Stimulated activated CD4-positive, alpha-beta T cell treated with anti-CD3 and anti-CD28 coated beads, TNF-alpha, amount 100 ng/mL, for 4 hours (primary cell): ENCODE results near the gene ARID1B.

ENCODE experiments used
- DNase-seq, 3 experiments: peaks; one replicate each; pipeline ENCODE4 v3.0.0-alpha.2; 2020; ENCODE audit warnings: low read depth in 3 of 3

The ARID1B gene

DNA sequence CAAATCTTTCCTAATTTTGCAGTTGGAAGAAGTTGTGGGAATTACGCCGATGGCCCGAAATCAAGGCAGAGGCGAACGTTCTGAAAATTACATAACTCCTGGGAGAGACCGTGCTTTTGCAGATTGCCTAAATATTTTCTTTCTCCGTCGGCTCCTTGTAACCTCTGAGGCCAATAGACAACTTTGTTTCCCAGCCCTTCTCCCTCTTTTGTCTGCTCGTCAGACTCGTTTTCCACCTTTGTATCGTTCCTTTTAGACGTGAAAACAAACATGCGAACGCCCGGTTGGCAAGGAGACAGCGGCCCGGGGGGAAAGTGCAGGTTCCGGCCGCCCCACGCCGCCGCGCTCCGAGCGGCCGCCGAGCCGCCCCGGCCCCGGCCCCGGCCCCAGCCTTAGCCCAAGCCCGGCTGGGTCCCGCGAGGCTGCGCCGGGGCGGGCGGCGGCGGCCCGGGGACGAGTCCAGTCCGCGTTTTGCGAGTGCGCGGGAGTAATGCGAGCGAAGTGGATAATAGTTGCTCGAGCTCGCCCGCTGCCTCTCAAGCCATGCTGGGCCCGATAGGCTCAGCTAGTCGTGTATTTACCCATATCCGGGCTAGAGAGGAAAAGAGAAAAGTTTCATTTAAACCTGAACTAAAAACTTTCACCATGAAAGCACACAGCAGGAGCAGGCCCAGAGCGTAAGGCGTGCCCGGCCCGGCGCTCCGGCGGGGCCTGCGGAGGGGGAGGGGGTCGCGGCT lies at the start of gene ARID1B:
ARID1B (plus strand) TSS at position 539 of the 737 bp plus-strand sequence. CDS start 303 bp downstream, outside the sequence.
- DNase-seq, result peak; percentile 63 to 67 (median 64)

DNA sequence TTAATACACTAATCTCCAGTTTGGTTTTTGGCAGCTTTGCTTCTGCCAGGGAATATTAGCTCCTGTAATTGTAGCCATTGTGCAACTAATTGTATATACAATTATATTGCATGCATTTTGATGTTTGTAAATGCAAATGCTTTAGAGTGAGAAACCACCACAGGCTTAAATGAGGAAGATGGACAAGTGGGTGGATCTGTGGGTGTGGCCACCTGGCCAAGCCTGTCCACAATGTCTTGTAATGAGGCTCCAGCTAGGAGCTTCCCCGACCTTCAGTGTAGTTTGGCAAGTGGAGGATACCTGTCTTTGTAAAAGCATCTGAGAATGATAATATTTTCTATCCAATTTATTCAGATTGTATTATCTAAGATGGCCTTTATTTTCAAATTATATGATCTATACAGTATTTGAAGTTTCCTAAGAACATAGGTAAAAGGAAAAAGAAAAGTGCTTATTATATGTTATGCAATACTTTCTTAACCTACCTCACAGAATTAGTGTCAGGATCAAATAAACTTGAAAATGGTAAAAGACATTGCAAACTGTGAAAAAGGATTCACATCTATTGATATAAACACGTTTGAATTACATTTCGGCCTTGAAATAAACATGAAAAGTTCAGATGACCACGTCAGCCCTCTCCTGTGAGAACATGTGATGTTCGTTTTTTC lies 49.3 kb upstream of the ARID1B start:
- DNase-seq, result no peak

DNA sequence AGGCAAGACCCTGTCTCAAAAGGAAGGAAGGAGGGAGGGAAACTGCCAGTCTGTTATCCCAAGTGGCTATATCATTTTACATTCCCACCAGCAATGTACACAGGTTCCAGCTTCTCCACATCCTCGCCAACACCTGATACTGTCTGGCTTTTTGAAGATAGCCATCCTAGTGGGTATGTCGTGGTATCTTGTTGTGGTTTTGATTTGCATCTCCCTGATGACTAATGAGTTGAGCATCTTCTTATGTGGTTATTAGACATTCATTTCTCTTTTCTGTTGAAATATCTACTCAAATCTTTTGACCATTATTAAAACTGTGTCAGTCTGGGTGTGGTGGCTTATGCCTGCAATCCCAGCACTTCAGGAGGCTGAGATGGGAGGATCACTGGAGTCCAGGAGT lies 47.9 kb upstream of the ARID1B start:
- DNase-seq, result no peak

DNA sequence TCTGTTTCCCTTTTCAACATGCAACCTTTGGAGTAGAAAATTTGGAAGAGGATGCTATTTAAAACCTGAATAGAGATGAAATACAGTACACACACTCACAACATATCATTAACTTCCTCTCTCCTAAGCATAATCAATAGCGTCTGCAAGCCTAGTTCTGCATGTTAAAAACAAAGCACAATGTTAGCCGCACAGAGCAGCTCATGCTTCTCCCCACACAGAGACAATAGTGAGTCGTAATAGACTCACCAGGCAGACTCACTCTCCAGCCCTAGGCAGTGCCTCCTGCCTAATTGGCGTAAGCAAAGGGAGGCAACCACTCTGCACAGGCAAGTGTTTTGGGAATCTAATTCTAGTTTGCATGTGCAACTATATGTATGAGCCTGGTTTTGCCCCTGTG lies 45.8 kb upstream of the ARID1B start:
- DNase-seq, result no peak

DNA sequence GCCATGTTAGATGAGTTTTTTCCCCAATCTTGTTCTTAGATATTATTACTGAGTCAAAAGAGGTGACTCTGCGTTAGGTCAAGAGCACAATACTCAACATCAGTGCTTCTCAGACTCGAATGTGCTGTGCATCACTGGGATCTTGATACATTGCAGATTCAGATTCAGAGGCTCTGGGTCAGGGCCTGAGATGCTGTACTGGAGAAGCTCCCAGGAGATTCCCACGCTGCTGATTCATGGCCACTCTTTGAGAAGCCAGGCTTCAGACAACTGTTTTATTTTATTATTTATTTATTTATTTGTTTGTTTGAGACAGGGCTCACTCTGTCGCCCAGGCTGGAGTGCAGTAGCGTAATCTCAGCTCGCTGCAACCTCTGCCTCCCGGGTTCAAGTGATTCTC lies 41.4 kb upstream of the ARID1B start:
- no peak for DNase-seq

DNA sequence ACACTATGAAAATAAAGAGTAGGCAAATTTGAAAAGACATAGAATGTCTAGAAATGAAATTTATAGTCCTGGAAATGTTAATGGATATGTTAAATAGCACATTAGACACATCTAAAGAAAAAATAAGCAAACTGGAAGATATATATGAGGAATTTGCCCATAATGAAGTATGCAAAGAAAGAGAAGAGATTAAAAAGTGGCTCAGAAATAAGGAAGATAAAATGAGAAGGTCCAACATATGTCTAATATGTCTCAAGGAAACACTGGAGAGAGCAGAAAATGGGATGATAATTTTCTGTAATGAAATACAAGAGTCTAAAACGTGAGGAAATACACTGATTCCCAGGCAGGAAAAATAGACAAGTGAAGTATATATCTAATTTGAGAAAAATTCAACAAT lies 36.6 kb upstream of the ARID1B start:
- no peak for DNase-seq

DNA sequence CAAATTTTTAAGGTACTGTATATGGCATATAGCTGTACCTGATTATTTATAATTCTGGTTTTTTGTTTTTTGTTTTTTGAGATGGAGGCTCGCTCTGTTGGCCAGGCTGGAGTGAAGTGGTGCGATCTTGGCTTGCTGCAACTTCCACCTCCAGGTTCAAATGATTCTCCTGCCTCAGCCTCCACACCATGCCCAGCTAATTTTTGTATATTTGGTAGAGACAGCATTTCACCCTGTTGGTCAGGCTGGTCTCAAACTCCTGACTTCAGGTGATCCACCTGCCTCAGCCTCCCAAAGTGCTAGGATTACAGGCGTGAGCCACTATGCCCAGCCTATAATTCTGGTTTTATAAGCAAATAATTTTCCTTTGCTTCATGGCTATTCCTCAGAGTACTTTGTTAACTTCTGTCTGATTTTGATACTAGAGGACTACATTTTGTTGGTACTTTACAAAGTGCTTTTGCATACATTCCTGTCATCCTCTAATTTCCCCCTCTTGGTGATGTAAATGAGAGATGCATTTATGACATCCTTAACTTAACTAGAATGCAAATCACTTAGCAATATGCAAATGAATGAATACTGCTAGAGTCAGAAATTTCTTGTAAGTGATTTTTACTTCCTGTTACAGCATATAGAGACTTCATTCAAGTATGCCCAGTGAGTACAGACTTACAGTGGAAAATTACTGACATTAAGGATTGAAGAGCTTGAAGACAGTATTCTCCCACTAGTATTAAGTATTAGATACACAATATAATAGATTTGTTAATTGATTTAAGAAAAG lies 35.7 kb upstream of the ARID1B start:
- DNase-seq, result no peak

DNA sequence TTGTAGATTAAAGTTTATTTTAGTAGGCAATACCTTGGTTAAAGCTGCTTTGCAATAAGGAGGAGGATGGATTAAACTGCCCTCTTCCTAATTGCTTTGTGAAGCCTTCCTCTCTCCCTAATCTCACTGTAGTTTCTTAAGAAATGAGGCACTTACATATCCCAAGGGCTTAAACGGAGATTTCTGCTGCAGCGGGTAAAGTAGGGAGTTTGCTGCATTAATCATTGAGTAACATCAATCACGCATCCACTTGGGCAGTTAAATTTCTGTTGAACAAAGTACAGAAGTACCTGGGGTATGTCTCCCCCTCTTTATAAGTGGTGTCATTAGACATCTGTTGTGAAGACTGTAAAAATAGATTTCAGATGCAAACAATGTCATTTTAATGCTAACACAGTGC lies 29.5 kb upstream of the ARID1B start:
- no peak for DNase-seq

DNA sequence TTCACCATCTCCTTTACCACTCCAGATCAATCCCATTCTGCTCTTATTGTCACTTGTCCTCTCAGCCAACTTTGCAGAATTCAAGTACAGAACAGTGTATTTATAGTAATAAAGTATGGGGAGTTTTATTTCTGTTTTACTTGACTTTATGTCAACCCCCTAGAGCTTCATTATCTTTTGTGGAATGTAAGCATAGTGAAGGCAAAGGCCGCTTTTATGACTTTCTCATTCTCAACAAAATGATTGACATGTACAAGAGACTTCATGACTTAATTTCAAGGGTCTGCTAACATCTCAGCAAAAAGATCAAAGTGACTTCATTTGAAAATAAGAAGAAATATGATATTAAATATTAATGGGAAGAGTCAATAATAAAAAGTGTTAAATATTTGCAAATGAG lies 28.7 kb upstream of the ARID1B start:
- DNase-seq, result no peak

DNA sequence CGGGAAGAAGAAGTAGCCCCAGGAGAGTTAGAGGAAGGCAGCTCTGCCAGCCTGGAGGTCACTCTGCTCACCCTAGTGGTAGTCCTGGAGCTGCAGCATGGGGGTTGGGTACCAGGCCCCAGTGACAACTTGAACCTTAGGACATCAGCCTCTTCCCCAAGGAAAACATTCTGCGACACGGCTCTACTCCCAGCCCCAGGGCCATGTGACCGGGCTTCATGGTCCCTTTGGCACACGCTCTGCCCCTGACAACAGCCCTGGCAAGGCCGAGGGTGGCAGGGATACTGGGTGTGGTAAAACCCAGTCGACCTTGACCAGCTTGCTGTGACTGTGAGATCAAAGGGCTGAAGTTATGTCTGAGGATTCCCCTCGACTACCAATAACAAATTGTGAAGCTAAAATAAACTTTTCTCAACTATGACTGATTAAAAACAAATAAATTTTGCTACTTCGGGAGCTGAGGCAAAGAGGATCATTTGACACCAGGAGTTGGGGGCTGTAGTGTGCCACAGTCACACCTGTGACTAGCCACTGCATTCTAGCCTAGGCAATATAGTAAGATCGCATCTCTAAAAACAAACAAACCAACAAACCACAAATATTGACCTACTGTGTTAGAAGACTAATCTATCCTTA lies 24.4 kb upstream of the ARID1B start:
- no peak for DNase-seq

DNA sequence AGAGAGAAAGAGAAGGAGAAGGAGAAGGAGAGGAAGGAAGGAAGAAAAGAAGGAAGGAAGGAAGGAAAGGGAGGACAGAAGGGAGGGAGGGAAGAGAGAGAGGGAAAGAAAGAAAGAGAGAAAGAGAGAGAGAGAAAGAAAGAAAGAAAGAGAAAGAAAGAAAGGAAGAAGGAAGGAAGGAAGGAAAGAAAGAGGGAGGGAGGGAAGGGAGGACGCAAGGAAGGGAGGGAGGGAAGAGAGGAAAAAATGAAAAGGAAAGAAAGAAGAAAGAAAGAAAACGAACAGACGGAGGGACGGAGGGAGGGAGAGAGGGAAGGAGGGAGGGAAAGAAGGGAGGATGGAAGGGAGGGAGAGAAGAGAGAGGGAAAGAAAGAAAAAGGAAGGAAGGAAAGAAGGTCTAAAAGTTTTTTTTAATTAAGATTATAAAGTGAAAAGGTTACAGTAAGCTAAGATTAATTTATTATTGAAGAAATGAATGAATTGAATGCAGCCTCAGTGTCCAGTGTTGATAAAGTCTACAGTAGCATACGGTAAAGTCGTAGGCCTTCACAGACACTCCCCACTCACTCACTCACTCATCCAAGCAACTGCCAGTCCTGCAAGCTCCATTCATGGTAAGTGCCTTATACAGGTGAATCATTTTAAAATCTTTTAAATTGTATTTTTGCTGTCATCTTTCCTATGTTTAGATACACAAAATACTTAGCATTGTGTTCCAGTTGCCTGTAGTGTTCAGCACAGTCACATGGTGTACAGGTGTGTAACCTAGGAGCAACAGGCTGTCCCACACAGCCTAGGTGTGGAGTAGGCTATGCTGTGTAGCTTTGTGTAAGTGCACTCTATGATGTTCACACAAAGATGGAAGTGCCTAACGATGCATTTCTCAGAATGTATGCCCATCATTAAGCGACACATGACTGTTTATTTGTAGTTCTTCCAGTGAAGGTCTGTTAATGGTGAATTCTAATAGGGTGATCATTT lies 20.3 kb upstream of the ARID1B start:
- no peak for DNase-seq

DNA sequence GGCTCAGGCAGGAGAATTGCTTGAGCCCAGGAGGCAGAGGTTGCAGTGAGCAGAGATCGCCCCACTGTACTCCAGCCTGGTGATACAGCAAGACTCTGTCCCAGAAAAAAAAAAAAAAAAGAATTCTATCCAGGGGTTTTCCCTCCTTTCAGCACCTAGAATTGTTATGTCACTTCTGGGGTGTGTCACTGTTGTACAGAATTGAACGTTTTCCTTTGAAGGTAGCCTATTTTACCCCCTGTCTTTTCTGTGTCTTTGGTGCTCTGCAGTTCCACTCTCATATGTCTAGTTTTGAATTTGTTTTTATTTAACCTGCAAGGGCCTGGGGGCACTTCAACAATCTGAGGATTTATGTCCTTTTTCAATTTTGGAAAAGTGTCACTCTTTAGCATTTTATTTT lies 19.3 kb upstream of the ARID1B start:
- no peak for DNase-seq

DNA sequence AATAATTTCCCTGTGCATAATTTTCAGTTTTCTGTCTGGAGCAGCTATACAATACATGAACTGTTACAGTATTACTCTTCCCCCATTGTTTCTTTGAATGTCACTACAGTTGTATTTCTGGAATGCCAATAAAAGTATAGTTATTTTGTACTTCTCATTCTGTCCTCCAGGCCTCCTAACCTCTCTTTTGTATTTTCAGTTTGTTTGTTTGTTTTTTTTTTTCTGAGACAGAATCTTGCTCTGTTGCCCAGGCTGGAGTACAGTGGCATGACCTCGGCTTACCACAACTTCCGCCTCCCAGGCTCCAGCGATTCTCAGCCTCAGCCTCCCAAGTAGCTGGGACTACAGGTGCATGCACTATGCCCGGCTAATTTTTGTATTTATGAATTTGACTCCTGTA lies 16.8 kb upstream of the ARID1B start:
- no peak for DNase-seq

DNA sequence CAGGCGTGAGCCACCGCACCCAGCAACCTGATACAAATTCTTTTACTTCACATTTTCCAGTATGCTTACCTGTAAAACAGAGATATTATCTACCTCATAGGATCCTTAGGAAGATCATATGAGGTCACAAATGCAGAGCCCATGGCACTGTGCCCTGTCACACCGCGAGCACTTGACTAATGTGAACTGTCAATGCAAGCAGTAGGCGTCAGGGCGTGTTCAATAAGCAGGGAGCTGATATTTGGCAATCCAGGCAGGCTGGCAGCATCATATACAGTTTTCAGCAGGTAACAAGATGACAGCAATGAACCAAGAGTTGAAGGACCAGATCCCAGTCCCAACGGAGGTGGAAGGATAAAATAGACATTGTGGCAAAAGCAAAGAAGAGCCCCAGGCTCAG lies 14.6 kb upstream of the ARID1B start:
- no peak for DNase-seq

DNA sequence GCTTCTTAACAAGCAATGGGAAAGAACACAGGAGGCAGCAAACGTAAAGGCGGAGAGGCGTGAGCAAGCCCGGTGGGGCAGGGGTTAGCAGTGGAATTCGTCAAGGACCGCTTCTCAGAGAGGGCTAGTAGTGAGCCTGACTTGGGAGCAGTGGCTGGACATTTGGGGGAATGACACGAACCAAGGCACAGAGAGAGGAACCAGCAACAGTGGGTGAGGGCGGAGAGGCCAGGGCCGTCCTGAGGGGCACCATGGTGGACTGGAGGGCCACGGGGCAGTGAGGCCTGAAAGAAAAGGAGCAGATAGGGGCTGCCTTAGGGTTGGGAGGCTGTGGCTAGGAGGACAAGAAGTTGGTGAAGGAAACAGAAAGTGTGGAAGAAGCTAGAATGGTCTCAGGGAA lies 12.1 kb upstream of the ARID1B start:
- no peak for DNase-seq

DNA sequence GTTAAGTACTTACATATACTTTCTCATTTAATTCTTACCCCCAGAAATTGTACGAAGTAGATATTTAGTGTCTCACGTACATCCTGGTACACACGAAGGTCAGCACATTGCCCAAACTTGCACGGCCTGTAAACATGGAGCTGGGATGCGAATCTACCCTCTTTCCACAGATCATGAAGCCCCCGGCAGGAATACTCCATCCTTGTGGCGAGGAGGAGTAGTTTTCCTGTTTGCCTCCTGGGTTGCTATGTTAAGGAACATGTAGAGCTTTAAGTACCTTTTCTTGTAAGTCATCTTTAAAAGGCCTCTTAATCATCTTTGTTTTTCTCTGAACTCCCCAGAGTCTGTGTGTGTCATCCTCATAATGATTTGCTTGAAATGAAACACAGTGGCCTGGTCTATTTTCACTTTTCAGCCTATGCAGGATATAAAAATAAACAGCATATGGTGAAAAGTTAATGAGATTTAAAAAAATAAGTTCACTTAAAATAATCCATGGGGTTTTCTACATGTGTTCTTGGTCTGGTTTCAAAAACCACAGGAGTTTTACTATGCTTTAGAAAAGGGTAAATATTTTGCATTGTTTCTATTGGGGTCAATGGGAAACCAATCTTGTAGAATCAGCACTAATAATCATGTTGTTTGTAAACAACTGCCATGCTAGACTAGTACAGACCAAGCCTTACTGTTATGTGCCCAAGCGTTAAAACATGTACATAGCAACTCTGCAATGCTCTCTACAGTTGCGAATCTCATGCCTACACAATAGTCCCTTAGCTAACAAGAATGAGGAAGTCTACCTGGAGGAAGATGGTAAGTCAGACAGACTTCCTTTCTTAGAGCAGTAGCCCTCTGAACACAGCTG lies 9.3 kb upstream of the ARID1B start:
- DNase-seq, result no peak

DNA sequence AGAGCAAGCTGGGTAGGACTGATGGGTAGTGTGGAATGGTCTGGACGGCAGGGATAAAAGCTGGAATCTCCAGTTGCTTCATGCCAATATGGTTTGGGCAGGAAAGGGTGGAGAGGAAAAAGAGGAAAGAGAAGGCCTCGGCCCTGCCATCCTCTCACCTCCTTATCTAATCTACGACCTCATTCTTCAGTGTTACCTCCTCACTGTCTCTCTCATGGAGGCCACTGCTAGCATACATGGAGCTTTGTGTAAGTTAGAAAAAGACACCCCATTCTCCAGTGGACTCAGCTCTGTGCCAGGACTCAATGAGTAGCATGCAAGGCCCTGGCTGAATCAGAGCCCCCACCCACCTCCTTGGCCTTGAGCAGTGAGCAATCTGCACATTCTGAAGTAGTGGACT lies 6.1 kb upstream of the ARID1B start:
- no peak for DNase-seq

DNA sequence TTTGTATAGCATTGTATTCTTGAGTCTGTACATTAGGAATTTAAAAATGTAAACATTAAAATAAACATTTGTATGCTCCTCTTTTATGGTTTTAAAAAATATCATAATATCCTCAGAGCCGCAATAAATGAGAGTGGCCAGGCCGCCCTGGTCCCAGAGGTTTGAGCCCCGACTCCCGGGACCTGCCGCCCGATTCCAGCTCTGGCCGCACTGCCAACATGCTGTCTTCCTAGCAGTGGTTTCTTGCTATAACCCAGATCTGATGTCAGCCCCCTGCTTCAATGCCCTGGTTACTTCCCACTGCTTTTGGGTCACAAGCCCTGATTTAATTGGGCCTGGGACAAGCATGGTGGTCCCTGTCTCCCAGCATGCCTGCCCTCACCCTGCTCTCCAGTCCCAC lies 5.4 kb upstream of the ARID1B start:
- no peak for DNase-seq

DNA sequence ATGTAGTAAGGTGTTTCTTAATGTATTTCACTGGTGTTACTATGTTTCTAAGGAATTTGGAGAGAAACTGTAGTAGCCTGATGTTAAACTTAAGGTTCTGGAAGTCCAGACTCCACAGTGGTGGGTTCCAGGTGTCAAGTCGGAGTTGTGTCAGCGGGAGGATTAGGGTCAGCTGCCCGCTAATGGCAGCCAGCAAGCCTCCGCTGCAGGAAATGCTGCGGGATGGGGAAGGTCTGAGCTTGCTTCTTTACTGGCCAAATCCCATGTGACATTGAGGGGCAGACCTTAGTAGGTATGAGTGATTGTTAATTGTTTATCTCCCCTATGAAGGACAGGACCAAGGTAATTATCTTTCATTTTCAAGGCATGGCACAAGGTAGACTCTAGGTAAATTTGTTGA lies 3.7 kb upstream of the ARID1B start:
- DNase-seq, result no peak
